Measurements from ENCODE around the gene XPO4. TPM values are rescaled to one million over a fixed set of nuclear protein-coding genes. Genes with fewer than 3 reads are reported as not detected.
"Not testable (repeated sequence)": the region's sequence is repeated elsewhere in the genome, so short reads cannot be mapped to it uniquely, and the experiment has no call there.

Gene XPO4
- total RNA-seq, 3 donors from 2014 or later (not counting 1 experiment from before 2014, with no cell fraction given), result 11.7 to 19.8 (median 19.7) TPM

DNA sequence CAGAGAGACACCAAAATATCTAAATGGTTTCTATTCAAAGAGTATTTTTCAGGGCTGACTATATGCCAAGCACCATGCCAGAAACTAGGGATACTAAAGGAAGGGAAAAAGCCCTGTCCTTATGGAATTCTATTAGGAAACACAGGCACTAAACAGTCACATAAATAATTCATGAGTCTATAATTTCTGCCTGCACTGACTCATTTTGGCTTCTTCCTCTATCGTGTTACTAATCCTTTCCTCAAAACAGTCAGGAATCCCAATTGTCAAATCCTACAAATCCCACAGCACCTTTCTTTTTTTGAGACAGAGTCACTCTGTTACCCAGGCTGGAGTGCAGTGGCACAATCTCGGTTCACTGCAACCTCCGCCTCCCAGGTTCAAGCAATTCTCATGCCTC lies 29.2 kb downstream of the XPO4 start:
- no peak overlapping the region for H3K4me3 ChIP-seq (ENCODE audit: low read length)
- WGBS (ENCODE audit: insufficient coverage), result 95% methylated on average over 3 of the region's 3 CpGs
- H3K27ac ChIP-seq (ENCODE audit: low read length), result no peak overlapping the region
- H3K4me1 Mint-ChIP-seq, result peaks cover 5 to 9% of the 10 kb centered on the region in 2 donors
- ATAC-seq, result no peak
- TF ChIP-seq, protein P1, sequence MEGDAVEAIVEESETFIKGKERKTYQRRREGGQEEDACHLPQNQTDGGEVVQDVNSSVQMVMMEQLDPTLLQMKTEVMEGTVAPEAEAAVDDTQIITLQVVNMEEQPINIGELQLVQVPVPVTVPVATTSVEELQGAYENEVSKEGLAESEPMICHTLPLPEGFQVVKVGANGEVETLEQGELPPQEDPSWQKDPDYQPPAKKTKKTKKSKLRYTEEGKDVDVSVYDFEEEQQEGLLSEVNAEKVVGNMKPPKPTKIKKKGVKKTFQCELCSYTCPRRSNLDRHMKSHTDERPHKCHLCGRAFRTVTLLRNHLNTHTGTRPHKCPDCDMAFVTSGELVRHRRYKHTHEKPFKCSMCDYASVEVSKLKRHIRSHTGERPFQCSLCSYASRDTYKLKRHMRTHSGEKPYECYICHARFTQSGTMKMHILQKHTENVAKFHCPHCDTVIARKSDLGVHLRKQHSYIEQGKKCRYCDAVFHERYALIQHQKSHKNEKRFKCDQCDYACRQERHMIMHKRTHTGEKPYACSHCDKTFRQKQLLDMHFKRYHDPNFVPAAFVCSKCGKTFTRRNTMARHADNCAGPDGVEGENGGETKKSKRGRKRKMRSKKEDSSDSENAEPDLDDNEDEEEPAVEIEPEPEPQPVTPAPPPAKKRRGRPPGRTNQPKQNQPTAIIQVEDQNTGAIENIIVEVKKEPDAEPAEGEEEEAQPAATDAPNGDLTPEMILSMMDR (IDR thresholded peaks at IDR 0.05), result no peak
- intact Hi-C loops (cut with micrococcal nuclease), result no loop called here
- no peak overlapping the region for H3K27ac Mint-ChIP-seq
- peaks cover 0 to 3% of the 10 kb centered on the region in 2 donors for H3K9me3 Mint-ChIP-seq
- no peaks in the 10 kb centered on the region for H3K27me3 Mint-ChIP-seq (ENCODE audit: low read depth in 2 of 2)
- no peak overlapping the region for H3K4me3 Mint-ChIP-seq
- H3K36me3 ChIP-seq (ENCODE audit: control insufficient read depth, insufficient read depth, low read length), result no peaks in the 10 kb centered on the region
- H3K9me3 ChIP-seq (ENCODE audit: control insufficient read depth, insufficient read depth, low read length), result no peaks in the 10 kb centered on the region
- H3K4me1 ChIP-seq (ENCODE audit: control insufficient read depth, insufficient read depth, low read length), result no peaks in the 10 kb centered on the region
- DNase-seq, result no peak
- no peaks in the 10 kb centered on the region for H3K27me3 ChIP-seq (ENCODE audit: control insufficient read depth, insufficient read depth, low read length)
- no peaks in the 10 kb centered on the region for H3K36me3 Mint-ChIP-seq

DNA sequence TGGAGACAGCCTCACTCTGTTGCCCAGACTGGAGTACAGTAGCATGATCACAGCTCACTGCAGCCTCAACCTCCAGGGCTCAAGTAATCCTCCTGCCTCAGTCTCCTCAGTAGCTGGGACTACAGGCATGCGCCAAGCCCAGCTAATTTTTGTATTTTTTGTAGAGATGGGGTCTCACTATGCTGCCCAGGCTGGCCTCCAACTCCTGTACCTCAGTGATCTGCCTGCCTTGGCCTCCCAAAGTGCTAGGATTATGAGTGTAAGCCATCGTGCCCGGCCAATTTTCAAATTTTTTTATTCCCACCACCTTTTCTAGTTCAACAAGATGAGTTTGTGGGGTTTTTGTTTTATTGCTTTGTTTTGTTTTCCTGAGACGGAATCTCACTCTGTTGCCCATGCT lies 31.7 kb downstream of the XPO4 start:
- H3K4me1 Mint-ChIP-seq, result peaks cover 5 to 9% of the 10 kb centered on the region in 2 donors
- Histone ChIP-seq H3K4me3 (ENCODE audit: low read length) (no peak overlapping the region), H3K27ac (ENCODE audit: low read length) (no peak overlapping the region), H3K9me3 (ENCODE audit: control insufficient read depth, insufficient read depth, low read length) (no peaks in the 10 kb centered on the region), H3K27me3 (ENCODE audit: control insufficient read depth, insufficient read depth, low read length) (no peaks in the 10 kb centered on the region), H3K36me3 (ENCODE audit: control insufficient read depth, insufficient read depth, low read length) (no peaks in the 10 kb centered on the region), H3K4me1 (ENCODE audit: control insufficient read depth, insufficient read depth, low read length) (no peaks in the 10 kb centered on the region)
- WGBS (ENCODE audit: insufficient coverage), result 100% methylated on average over 1 of the region's 4 CpGs
- intact Hi-C loops (cut with micrococcal nuclease), result no loop called here
- TF ChIP-seq, protein P1 (IDR thresholded peaks at IDR 0.05), result no peak
- H3K36me3 Mint-ChIP-seq, result no peaks in the 10 kb centered on the region
- H3K27ac Mint-ChIP-seq, result no peak overlapping the region
- ATAC-seq (no peak), DNase-seq (no peak)
- no peaks in the 10 kb centered on the region for H3K9me3 Mint-ChIP-seq
- H3K27me3 Mint-ChIP-seq (ENCODE audit: low read depth in 2 of 2), result no peaks in the 10 kb centered on the region
- no peak overlapping the region for H3K4me3 Mint-ChIP-seq

DNA sequence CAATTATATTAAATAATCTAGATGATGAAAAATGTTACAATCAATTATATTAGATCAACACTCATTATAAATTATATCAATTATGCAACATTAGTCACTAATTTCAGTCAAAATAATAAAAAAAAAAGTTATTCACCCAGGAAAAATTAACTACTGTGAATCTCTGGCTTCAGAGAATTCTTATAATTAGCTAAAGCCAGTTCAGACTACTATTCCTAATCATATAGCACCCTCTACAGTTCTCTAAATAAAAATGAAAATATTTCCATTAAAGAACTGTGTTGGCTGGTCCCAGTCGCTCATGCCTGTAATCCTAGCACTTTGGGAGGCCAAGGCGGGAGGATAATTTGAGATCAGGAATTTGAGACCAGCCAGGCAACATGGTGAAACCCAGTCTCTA lies 33.0 kb downstream of the XPO4 start:
- TF ChIP-seq, protein P1 (IDR thresholded peaks at IDR 0.05), result no peak
- intact Hi-C loops (cut with micrococcal nuclease), result no loop called here
- Mint-ChIP-seq H3K9me3 (no peaks in the 10 kb centered on the region), H3K27ac (no peak overlapping the region), H3K4me1 (peaks cover 5 to 9% of the 10 kb centered on the region in 2 donors), H3K4me3 (no peak overlapping the region), H3K36me3 (no peaks in the 10 kb centered on the region), H3K27me3 (ENCODE audit: low read depth in 2 of 2) (no peaks in the 10 kb centered on the region)
- H3K4me1 ChIP-seq (ENCODE audit: control insufficient read depth, insufficient read depth, low read length), result no peaks in the 10 kb centered on the region
- no peak overlapping the region for H3K4me3 ChIP-seq (ENCODE audit: low read length)
- WGBS (ENCODE audit: insufficient coverage), result 77% methylated on average over 2 of the region's 2 CpGs
- no peak overlapping the region for H3K27ac ChIP-seq (ENCODE audit: low read length)
- ATAC-seq (no peak), DNase-seq (no peak)
- H3K36me3 ChIP-seq (ENCODE audit: control insufficient read depth, insufficient read depth, low read length), result no peaks in the 10 kb centered on the region
- H3K27me3 ChIP-seq (ENCODE audit: control insufficient read depth, insufficient read depth, low read length), result no peaks in the 10 kb centered on the region
- no peaks in the 10 kb centered on the region for H3K9me3 ChIP-seq (ENCODE audit: control insufficient read depth, insufficient read depth, low read length)

DNA sequence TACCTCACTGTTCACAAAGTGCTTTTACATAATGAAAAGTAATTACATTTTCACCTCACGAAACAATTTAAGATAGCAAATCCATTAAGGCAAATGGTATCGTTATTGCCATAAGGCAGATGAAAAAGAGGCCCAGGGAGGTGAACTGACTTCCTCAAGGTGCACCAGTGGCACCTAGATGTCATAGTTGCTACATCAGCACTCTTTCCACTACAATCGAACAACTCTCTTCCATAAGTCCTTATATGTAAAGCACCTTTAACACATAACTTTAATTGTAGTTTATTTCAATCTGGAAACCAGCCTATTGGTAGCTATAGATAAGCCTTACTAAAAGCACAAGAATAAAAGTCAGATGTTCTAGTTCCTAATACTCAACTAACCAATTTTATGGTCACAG lies 35.1 kb downstream of the XPO4 start:
- Histone ChIP-seq H3K27me3 (ENCODE audit: control insufficient read depth, insufficient read depth, low read length) (no peaks in the 10 kb centered on the region), H3K4me3 (ENCODE audit: low read length) (no peak overlapping the region), H3K27ac (ENCODE audit: low read length) (no peak overlapping the region), H3K36me3 (ENCODE audit: control insufficient read depth, insufficient read depth, low read length) (peaks cover under 1% of the 10 kb centered on the region), H3K9me3 (ENCODE audit: control insufficient read depth, insufficient read depth, low read length) (no peaks in the 10 kb centered on the region), H3K4me1 (ENCODE audit: control insufficient read depth, insufficient read depth, low read length) (no peaks in the 10 kb centered on the region)
- Mint-ChIP-seq H3K27me3 (ENCODE audit: low read depth in 2 of 2) (no peaks in the 10 kb centered on the region), H3K4me1 (peaks cover 0 to 5% of the 10 kb centered on the region in 2 donors), H3K4me3 (no peak overlapping the region), H3K36me3 (no peaks in the 10 kb centered on the region), H3K9me3 (no peaks in the 10 kb centered on the region), H3K27ac (no peak overlapping the region)
- 95% methylated on average over 3 of the region's 3 CpGs for WGBS (ENCODE audit: insufficient coverage)
- TF ChIP-seq, protein P1 (IDR thresholded peaks at IDR 0.05), result no peak
- ATAC-seq (no peak), DNase-seq (no peak)
- intact Hi-C loops (cut with micrococcal nuclease), result no loop called here

DNA sequence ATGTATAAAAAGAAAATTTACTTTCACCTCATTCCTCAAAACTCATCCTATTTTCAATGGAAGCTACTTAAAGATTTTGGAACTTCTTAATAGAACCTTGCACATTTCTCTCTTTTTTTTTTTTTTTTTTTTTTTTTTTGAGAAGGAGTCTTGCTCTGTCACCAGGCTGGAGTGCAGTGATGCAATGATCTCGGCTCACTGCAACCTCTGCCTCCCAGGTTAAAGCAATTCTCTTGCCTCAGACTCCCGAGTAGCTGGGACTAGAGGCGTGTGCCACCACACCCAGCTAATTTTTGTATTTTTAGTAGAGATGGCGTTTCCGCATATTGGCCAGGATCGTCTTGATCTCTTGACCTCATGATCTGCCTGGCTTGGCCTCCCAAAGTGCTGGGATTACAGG lies 40.9 kb downstream of the XPO4 start:
- H3K36me3 Mint-ChIP-seq; H3K4me3 Mint-ChIP-seq; H3K27ac ChIP-seq (ENCODE audit: low read length); H3K9me3 Mint-ChIP-seq; H3K4me1 ChIP-seq (ENCODE audit: control insufficient read depth, insufficient read depth, low read length); ATAC-seq; H3K27ac Mint-ChIP-seq; H3K4me1 Mint-ChIP-seq; DNase-seq; intact Hi-C loops (cut with micrococcal nuclease); H3K27me3 ChIP-seq (ENCODE audit: control insufficient read depth, insufficient read depth, low read length); H3K27me3 Mint-ChIP-seq (ENCODE audit: low read depth in 2 of 2); H3K9me3 ChIP-seq (ENCODE audit: control insufficient read depth, insufficient read depth, low read length); H3K4me3 ChIP-seq (ENCODE audit: low read length): not testable (repeated sequence)
- peaks cover 11% of the 10 kb centered on the region for H3K36me3 ChIP-seq (ENCODE audit: control insufficient read depth, insufficient read depth, low read length)
- WGBS (ENCODE audit: insufficient coverage), result 98% methylated on average over 6 of the region's 6 CpGs

Data from natural killer cell (primary cell).